HCT116 (cell line): ENCODE results near the gene RAVER2.

Source experiments
- POLR2A ChIP-seq: IDR thresholded peaks from 2 replicates; pipeline ENCODE4 v1.7.0; 2011; ENCODE audit warnings: borderline replicate concordance; ENCODE audit not compliant: insufficient read depth, insufficient read length; ENCODE audit errors: extremely low read depth
- TF ChIP-seq, protein P1 (sequence below), 3 experiments: fragments of 200-600 bp in 1 of 3; sonication (generic) in 1 of 3; IDR thresholded peaks in 2 of 3; conservative IDR thresholded peaks in 1 of 3; 2 replicates each; pipeline ENCODE4 v1.5.1; 2012 to 2017; ENCODE audit warnings: low read depth in 2 of 3, low read length in 2 of 3, antibody characterized with exemption in 1 of 3, borderline replicate concordance in 1 of 3, control low read depth in 1 of 3, mild to moderate bottlenecking in 1 of 3, mixed read lengths in 1 of 3, mixed run types in 1 of 3, moderate library complexity in 1 of 3; ENCODE audit not compliant: insufficient read depth in 1 of 3

DNA sequence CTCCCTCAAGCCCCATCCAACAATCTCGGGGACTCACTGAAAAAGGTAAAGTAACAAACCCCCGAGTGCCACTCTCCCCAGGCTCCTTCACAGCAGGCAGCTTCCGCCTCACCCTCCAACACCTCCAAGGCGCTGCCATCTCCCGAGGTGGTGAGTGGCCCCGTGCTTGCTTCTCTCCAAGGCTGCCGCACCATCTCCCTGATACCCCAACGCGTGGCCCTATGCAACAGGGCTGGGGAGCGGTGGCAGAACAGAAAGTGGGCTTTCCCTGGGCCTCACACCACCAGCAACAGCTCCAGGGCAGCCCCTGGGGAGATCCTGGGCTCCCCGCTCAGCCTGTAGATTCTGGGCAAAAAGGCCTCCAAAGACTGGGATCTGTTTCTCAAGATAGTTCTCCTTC is 105.1 kb downstream of the RAVER2 start:
- no peak for TF ChIP-seq POLR2A
- TF ChIP-seq, protein P1, sequence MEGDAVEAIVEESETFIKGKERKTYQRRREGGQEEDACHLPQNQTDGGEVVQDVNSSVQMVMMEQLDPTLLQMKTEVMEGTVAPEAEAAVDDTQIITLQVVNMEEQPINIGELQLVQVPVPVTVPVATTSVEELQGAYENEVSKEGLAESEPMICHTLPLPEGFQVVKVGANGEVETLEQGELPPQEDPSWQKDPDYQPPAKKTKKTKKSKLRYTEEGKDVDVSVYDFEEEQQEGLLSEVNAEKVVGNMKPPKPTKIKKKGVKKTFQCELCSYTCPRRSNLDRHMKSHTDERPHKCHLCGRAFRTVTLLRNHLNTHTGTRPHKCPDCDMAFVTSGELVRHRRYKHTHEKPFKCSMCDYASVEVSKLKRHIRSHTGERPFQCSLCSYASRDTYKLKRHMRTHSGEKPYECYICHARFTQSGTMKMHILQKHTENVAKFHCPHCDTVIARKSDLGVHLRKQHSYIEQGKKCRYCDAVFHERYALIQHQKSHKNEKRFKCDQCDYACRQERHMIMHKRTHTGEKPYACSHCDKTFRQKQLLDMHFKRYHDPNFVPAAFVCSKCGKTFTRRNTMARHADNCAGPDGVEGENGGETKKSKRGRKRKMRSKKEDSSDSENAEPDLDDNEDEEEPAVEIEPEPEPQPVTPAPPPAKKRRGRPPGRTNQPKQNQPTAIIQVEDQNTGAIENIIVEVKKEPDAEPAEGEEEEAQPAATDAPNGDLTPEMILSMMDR (IDR thresholded peaks at IDR 0.05 in 2 of 3, conservative IDR thresholded peaks at IDR 0.05 in 1 of 3; ENCODE audit: borderline replicate concordance in 1 of 3, insufficient read depth in 1 of 3, low read depth in 2 of 3, low read length in 2 of 3): no peak
